ENCODE results near the gene ARFGAP3. TPM values are rescaled to one million over a fixed set of nuclear protein-coding genes. Genes with fewer than 3 reads are reported as not detected.

Gene ARFGAP3
- total RNA-seq, 1 experiment from 2014 or later = 15.0 TPM

- Histone ChIP-seq H4K5ac (ENCODE audit: insufficient read length, low read depth, low read length) (no peak overlapping the region), H3K23me2 (ENCODE audit: insufficient read length, low read depth, low read length, poor library complexity, severe bottlenecking) (no peaks in the 10 kb centered on the region), H3K14ac (ENCODE audit: insufficient read depth, low read length) (no peak overlapping the region), H3K4ac (ENCODE audit: low read depth, low read length) (no peak overlapping the region), H3K4me2 (ENCODE audit: insufficient read depth, insufficient read length, low read length) (no peak overlapping the region), H4K8ac (replicated peaks; ENCODE audit: insufficient read length, low read depth, low read length) (no peak overlapping the region), H3K18ac (ENCODE audit: insufficient read length, low read depth, low read length) (no peak overlapping the region), H2AFZ (ENCODE audit: low read length) (no peak overlapping the region), H3K9ac (ENCODE audit: extremely low read depth, insufficient read length, low read length) (no peak overlapping the region), H3K56ac (ENCODE audit: insufficient read length, low read depth, low read length) (no peak overlapping the region), H4K91ac (ENCODE audit: insufficient read length, low read depth, low read length) (no peak overlapping the region), H2BK15ac (ENCODE audit: low read depth, low read length) (no peak overlapping the region), H3T11ph (ENCODE audit: low read length) (no peak overlapping the region), H2BK5ac (ENCODE audit: insufficient read length, low read length) (no peak overlapping the region), H2BK12ac (ENCODE audit: insufficient read length, low read depth, low read length) (no peak overlapping the region), H3K27me3 (ENCODE audit: insufficient read depth, low read length) (no peaks in the 10 kb centered on the region), H3K4me1 (ENCODE audit: insufficient read depth, low read length) (no peaks in the 10 kb centered on the region), H3K27ac (ENCODE audit: insufficient read length, low read depth, low read length) (no peak overlapping the region), H3K23ac (ENCODE audit: insufficient read length, low read depth, low read length) (no peak overlapping the region), H3K79me1 (ENCODE audit: insufficient read depth, low read depth, low read length, poor library complexity, severe bottlenecking) (no peaks in the 10 kb centered on the region), H2BK20ac (ENCODE audit: low read depth, low read length, poor library complexity, severe bottlenecking) (no peak overlapping the region), H4K20me1 (ENCODE audit: control insufficient read depth, insufficient read depth, insufficient read length) (no peaks in the 10 kb centered on the region), H3K79me2 (ENCODE audit: insufficient read depth, low read length) (no peaks in the 10 kb centered on the region), H3K9me3 (ENCODE audit: control insufficient read depth, low read depth, low read length) (no peaks in the 10 kb centered on the region), H2AK5ac (ENCODE audit: insufficient read length, low read length) (no peak overlapping the region), H2BK120ac (ENCODE audit: low read depth, low read length, poor library complexity, severe bottlenecking) (no peak overlapping the region)
- H3K27ac Mint-ChIP-seq = no peak overlapping the region; a peak in 1 of 7 replicates
- no CpG with 5 or more reads among the region's 8 CpGs for WGBS (ENCODE audit: extremely low coverage, insufficient read length, low lambda C conversion rate)
- H3K27me3 Mint-ChIP-seq (ENCODE audit: low read depth) = peaks cover 2% of the 10 kb centered on the region
- H3K36me3 Mint-ChIP-seq (ENCODE audit: insufficient read depth in 1 of 3, low read depth in 3 of 3) = no peaks in the 10 kb centered on the region
- H3K4me3 Mint-ChIP-seq = no peak overlapping the region
- H3K4me1 Mint-ChIP-seq = peaks cover 0 to 3% of the 10 kb centered on the region in 2 experiments; a peak in 2 of 4 replicates
- no peak for DNase-seq
- TF ChIP-seq CTCF (conservative IDR thresholded peaks at IDR 0.05) = no peak
- H3K9me3 Mint-ChIP-seq = no peaks in the 10 kb centered on the region; a peak in 1 of 5 replicates
Measured at GRCh38 chr22:42766860-42767259, 90.2 kb downstream of the ARFGAP3 start.

All from H9 (cell line).